ENCODE results near the gene PI4K2A.

The PI4K2A gene

GRCh38 chr10:97715259-97715874 lies 74.9 kb downstream of the PI4K2A start:
- no peak for DNase-seq (ENCODE audit: low read depth)
- peak overlapping the region; percentile 51 for H3K4me3 ChIP-seq (ENCODE audit: low read depth, low read length)
- TF ChIP-seq CTCF (IDR thresholded peaks at IDR 0.05; ENCODE audit: low read depth, low read length, missing control alignments) = no peak
- in situ Hi-C loops (cut with HindIII; ENCODE audit: low sequenced_read_pairs) = no loop called here

GRCh38 chr10:97717627-97718026 lies 77.2 kb downstream of the PI4K2A start:
- DNase-seq (ENCODE audit: low read depth) = no peak
- in situ Hi-C loops (cut with HindIII; ENCODE audit: low sequenced_read_pairs) = no loop called here
- H3K4me3 ChIP-seq (ENCODE audit: low read depth, low read length) = no peak overlapping the region
- no peak for TF ChIP-seq CTCF (IDR thresholded peaks at IDR 0.05; ENCODE audit: low read depth, low read length, missing control alignments)

GRCh38 chr10:97718178-97718577 lies 77.7 kb downstream of the PI4K2A start:
- in situ Hi-C loops (cut with HindIII; ENCODE audit: low sequenced_read_pairs) = no loop called here
- TF ChIP-seq CTCF (IDR thresholded peaks at IDR 0.05; ENCODE audit: low read depth, low read length, missing control alignments) = no peak
- H3K4me3 ChIP-seq (ENCODE audit: low read depth, low read length) = no peak overlapping the region
- DNase-seq (ENCODE audit: low read depth) = no peak

GRCh38 chr10:97718659-97719142 lies 78.2 kb downstream of the PI4K2A start:
- H3K4me3 ChIP-seq (ENCODE audit: low read depth, low read length) = no peak overlapping the region
- no peak for TF ChIP-seq CTCF (IDR thresholded peaks at IDR 0.05; ENCODE audit: low read depth, low read length, missing control alignments)
- no peak for DNase-seq (ENCODE audit: low read depth)
- in situ Hi-C loops (cut with HindIII; ENCODE audit: low sequenced_read_pairs) = no loop called here

GRCh38 chr10:97719602-97720001 lies 79.1 kb downstream of the PI4K2A start:
- TF ChIP-seq CTCF (IDR thresholded peaks at IDR 0.05; ENCODE audit: low read depth, low read length, missing control alignments) = no peak
- in situ Hi-C loops (cut with HindIII; ENCODE audit: low sequenced_read_pairs) = no loop called here
- DNase-seq (ENCODE audit: low read depth) = no peak
- no peak overlapping the region for H3K4me3 ChIP-seq (ENCODE audit: low read depth, low read length)

- no peak overlapping the region for H3K4me3 ChIP-seq (ENCODE audit: low read depth, low read length)
- no peak for TF ChIP-seq CTCF (IDR thresholded peaks at IDR 0.05; ENCODE audit: low read depth, low read length, missing control alignments)
- no peak for DNase-seq (ENCODE audit: low read depth)
- in situ Hi-C loops (cut with HindIII; ENCODE audit: low sequenced_read_pairs) = no loop called here
Observed at GRCh38 chr10:97721871-97722780, 81.7 kb downstream of the PI4K2A start.

Data from astrocyte of the cerebellum (primary cell).